HG02678 (cell line): Measurements from ENCODE around the gene POLD1.

Experiments
- ATAC-seq: cut with Tn5 transposase; IDR thresholded peaks from one replicate; pipeline ENCODE4 v1.9.1; 2021; ENCODE audit warnings: mild to moderate bottlenecking, moderate library complexity; ENCODE audit not compliant: unreplicated experiment

The POLD1 gene

GRCh38 chr19:50365434-50366306 lies 18.5 kb upstream of the POLD1 start, which contains the start of gene NAPSA:
Gene NAPSA (minus strand): TSS chr19:50365639. CDS start chr19:50365621, 18 bp downstream.
- ATAC-seq = no peak

GRCh38 chr19:50368649-50369570 lies 15.2 kb upstream of the POLD1 start:
- ATAC-seq = no peak

- no peak for ATAC-seq
These were observed 12.2 kb upstream of the POLD1 start for GRCh38 chr19:50371914-50372475.

GRCh38 chr19:50376166-50377050 lies 7.7 kb upstream of the POLD1 start, which contains the start of gene NR1H2:
Gene NR1H2 (plus strand): TSS chr19:50376457. CDS start chr19:50377606, 1,149 bp downstream.
- ATAC-seq = peak; percentile 88

- peak; percentile 16 for ATAC-seq
These were observed 7.1 kb upstream of the POLD1 start for GRCh38 chr19:50377051-50377461.

- ATAC-seq = no peak
These were observed 6.6 kb upstream of the POLD1 start for GRCh38 chr19:50377517-50377916.

GRCh38 chr19:50378169-50378862 lies 5.8 kb upstream of the POLD1 start:
- no peak for ATAC-seq

- ATAC-seq = no peak
These were observed 5.3 kb upstream of the POLD1 start for GRCh38 chr19:50378863-50379236.

GRCh38 chr19:50379602-50380001 lies 4.5 kb upstream of the POLD1 start:
- no peak for ATAC-seq

GRCh38 chr19:50380137-50380536 lies 4.0 kb upstream of the POLD1 start:
- no peak for ATAC-seq

- ATAC-seq = no peak
These were observed 3.4 kb upstream of the POLD1 start for GRCh38 chr19:50380751-50381151.

GRCh38 chr19:50381881-50382729 lies 2.0 kb upstream of the POLD1 start:
- no peak for ATAC-seq

- ATAC-seq = no peak
These were observed 921 bp upstream of the POLD1 start for GRCh38 chr19:50383001-50383851.

- no peak for ATAC-seq
These were observed 763 bp downstream of the POLD1 start for GRCh38 chr19:50384685-50385535.

GRCh38 chr19:50387176-50387867 lies 3.2 kb downstream of the POLD1 start:
- no peak for ATAC-seq

GRCh38 chr19:50387868-50388245 lies 3.7 kb downstream of the POLD1 start:
- ATAC-seq = no peak
